GM23338 (cell line): ENCODE results near the gene ZNF440. TPM values are rescaled to one million over a fixed set of nuclear protein-coding genes. Genes with fewer than 3 reads are reported as not detected.
A peak's percentile ranks its signal among the peaks of the same experiment; 100 is the strongest.

Source experiments
- ATAC-seq: fragments of 200-7000 bp; cut with Tn5 transposase; 3 replicates; pipeline ENCODE4 v1.9.1; 2020
- DNase-seq: peaks from one replicate; pipeline ENCODE4 v3.0.0-alpha.2; 2015; ENCODE audit warnings: low spot score
- H2AFZ ChIP-seq: fragments of 200-600 bp; sonication (generic); 2 replicates; pipeline ENCODE4 v1.8.0; 2016; ENCODE audit warnings: antibody characterized with exemption, mild to moderate bottlenecking, moderate library complexity
- H3F3A ChIP-seq: fragments of 200-600 bp; sonication (generic); replicated peaks from 2 replicates; pipeline ENCODE4 v1.8.0; 2017; ENCODE audit warnings: antibody characterized with exemption, mixed run types, low read depth
- H3K27ac ChIP-seq: fragments of 200-600 bp; sonication (generic); 2 replicates; pipeline ENCODE4 v1.6.1; 2016; ENCODE audit warnings: low read depth
- H3K27me3 ChIP-seq: fragments of 200-600 bp; sonication (generic); 2 replicates; pipeline ENCODE4 v1.8.0; 2016; ENCODE audit warnings: mild to moderate bottlenecking, mixed run types, moderate library complexity; ENCODE audit not compliant: insufficient read depth
- H3K36me3 ChIP-seq: fragments of 200-600 bp; sonication (generic); 2 replicates; pipeline ENCODE4 v1.8.0; 2016; ENCODE audit warnings: mild to moderate bottlenecking; ENCODE audit not compliant: insufficient read depth
- H3K4me1 ChIP-seq: fragments of 200-600 bp; sonication (generic); 2 replicates; pipeline ENCODE4 v1.8.0; 2016; ENCODE audit warnings: mild to moderate bottlenecking, moderate library complexity; ENCODE audit not compliant: insufficient read depth
- H3K4me2 ChIP-seq: fragments of 200-600 bp; sonication (generic); 2 replicates; pipeline ENCODE4 v1.7.1; 2017; ENCODE audit warnings: mixed run types
- H3K4me3 ChIP-seq: fragments of 200-600 bp; sonication (generic); 2 replicates; pipeline ENCODE4 v1.6.1; 2016; ENCODE audit warnings: mixed run types
- H3K79me2 ChIP-seq: fragments of 200-600 bp; sonication (generic); replicated peaks from 2 replicates; pipeline ENCODE4 v1.8.0; 2017; ENCODE audit warnings: mild to moderate bottlenecking; ENCODE audit not compliant: insufficient read depth
- H3K9me2 ChIP-seq: fragments of 200-600 bp; sonication (generic); 2 replicates; pipeline ENCODE4 v1.8.0; 2017; ENCODE audit not compliant: insufficient read depth
- H4K20me1 ChIP-seq: fragments of 200-600 bp; sonication (generic); replicated peaks from 2 replicates; pipeline ENCODE4 v1.8.0; 2017; ENCODE audit warnings: mild to moderate bottlenecking; ENCODE audit not compliant: insufficient read depth
- H3K27ac Mint-ChIP-seq: 2 replicates; pipeline ENCODE4 v1.8.0; 2020; ENCODE audit warnings: inconsistent platforms, mild to moderate bottlenecking, moderate library complexity, mixed read lengths
- H3K27me3 Mint-ChIP-seq: 3 replicates; pipeline ENCODE4 v1.8.0; 2022; ENCODE audit warnings: low read depth, mild to moderate bottlenecking, moderate library complexity, mixed read lengths, inconsistent platforms; ENCODE audit not compliant: insufficient read depth, poor library complexity
- H3K36me3 Mint-ChIP-seq: 3 replicates; pipeline ENCODE4 v1.8.0; 2021; ENCODE audit warnings: low read depth, mild to moderate bottlenecking, inconsistent platforms, moderate library complexity, mixed read lengths
- H3K4me1 Mint-ChIP-seq: 3 replicates; pipeline ENCODE4 v1.8.0; 2020; ENCODE audit warnings: mild to moderate bottlenecking, inconsistent platforms, mixed read lengths
- H3K4me3 Mint-ChIP-seq: 3 replicates; pipeline ENCODE4 v1.8.0; 2021; ENCODE audit warnings: moderate library complexity, mild to moderate bottlenecking, inconsistent platforms, mixed read lengths
- H3K9me3 Mint-ChIP-seq: 3 replicates; pipeline ENCODE4 v1.8.0; 2020; ENCODE audit warnings: moderate library complexity, mild to moderate bottlenecking, inconsistent platforms, mixed read lengths
- CREB1 ChIP-seq: fragments of 250-450 bp; sonication (Bioruptor Pico); IDR thresholded peaks from 2 replicates; pipeline ENCODE4 v1.5.0; 2020; ENCODE audit warnings: low read depth, mild to moderate bottlenecking, moderate library complexity
- EZH2 ChIP-seq: fragments of 200-600 bp; sonication (generic); IDR thresholded peaks from one replicate; pipeline ENCODE4 v1.8.0; 2017; ENCODE audit warnings: antibody characterized with exemption, mild to moderate bottlenecking, low read depth; ENCODE audit not compliant: unreplicated experiment
- EZH2phosphoT487 ChIP-seq: fragments of 200-600 bp; sonication (generic); IDR thresholded peaks from one replicate; pipeline ENCODE4 v1.8.1; 2018; ENCODE audit warnings: antibody characterized with exemption; ENCODE audit not compliant: unreplicated experiment
- JUNB ChIP-seq: IDR thresholded peaks from one replicate; pipeline ENCODE4 v1.6.1; 2016; ENCODE audit warnings: antibody characterized with exemption; ENCODE audit not compliant: unreplicated experiment
- NANOG ChIP-seq: IDR thresholded peaks from 2 replicates; pipeline ENCODE4 v1.6.1; 2016; ENCODE audit warnings: antibody characterized with exemption, borderline replicate concordance
- POLR2AphosphoS5 ChIP-seq: IDR thresholded peaks from 2 replicates; pipeline ENCODE4 v1.6.1; 2016; ENCODE audit warnings: antibody characterized with exemption, low read depth
- STAT1 ChIP-seq: IDR thresholded peaks from one replicate; pipeline ENCODE4 v1.6.1; 2016; ENCODE audit warnings: antibody characterized with exemption; ENCODE audit not compliant: unreplicated experiment
- ZNF114 ChIP-seq: fragments of 250-450 bp; sonication (Bioruptor Pico); IDR thresholded peaks from 2 replicates; pipeline ENCODE4 v1.5.0; 2020; ENCODE audit warnings: mild to moderate bottlenecking, moderate library complexity
- ZNF331 ChIP-seq: fragments of 250-450 bp; sonication (Bioruptor Pico); IDR thresholded peaks from 2 replicates; pipeline ENCODE4 v1.5.0; 2020; ENCODE audit warnings: low read depth, mild to moderate bottlenecking, moderate library complexity
- polyA plus RNA-seq: library from polyadenylated mRNA; unstranded; fragments of >200 nt; fragmentation: Nextera tagmentation; extraction: Ambion mirVana; gene quantifications from 2 replicates; pipeline ENCODE4 v1.2.1, GENCODE V29; 2016
- total RNA-seq: library from RNA; depleted of rRNA; stranded (reverse); fragments of >200 nt; shearing (Covaris generic); gene quantifications from 2 replicates; pipeline ENCODE4 v1.2.3, GENCODE V29; 2014
- TF ChIP-seq, protein P1 (sequence below), 2 experiments: fragments of 200-600 bp in 1 of 2; sonication (generic) in 1 of 2; conservative IDR thresholded peaks; 2 replicates each; pipeline versions ENCODE4 v1.5.1 to v1.6.1; 2016 to 2017; ENCODE audit warnings: antibody characterized with exemption in 2 of 2, low read depth in 2 of 2, mild to moderate bottlenecking in 2 of 2, moderate library complexity in 1 of 2
- TF ChIP-seq, protein P2 (sequence below): fragments of 250-450 bp; sonication (Bioruptor Pico); IDR thresholded peaks from 2 replicates; pipeline ENCODE4 v1.5.0; 2020; ENCODE audit warnings: mild to moderate bottlenecking, moderate library complexity
- TF ChIP-seq, protein P3 (sequence below): IDR thresholded peaks from one replicate; pipeline ENCODE4 v1.6.1; 2018; ENCODE audit warnings: antibody characterized with exemption; ENCODE audit not compliant: unreplicated experiment
- TF ChIP-seq, protein P4 (sequence below): IDR thresholded peaks from 2 replicates; pipeline ENCODE4 v1.6.1; 2016; ENCODE audit warnings: antibody characterized with exemption

The ZNF440 gene
- total and polyA plus RNA-seq, 2 experiments from 2014 or later: 2.5 to 9.3 TPM

DNA sequence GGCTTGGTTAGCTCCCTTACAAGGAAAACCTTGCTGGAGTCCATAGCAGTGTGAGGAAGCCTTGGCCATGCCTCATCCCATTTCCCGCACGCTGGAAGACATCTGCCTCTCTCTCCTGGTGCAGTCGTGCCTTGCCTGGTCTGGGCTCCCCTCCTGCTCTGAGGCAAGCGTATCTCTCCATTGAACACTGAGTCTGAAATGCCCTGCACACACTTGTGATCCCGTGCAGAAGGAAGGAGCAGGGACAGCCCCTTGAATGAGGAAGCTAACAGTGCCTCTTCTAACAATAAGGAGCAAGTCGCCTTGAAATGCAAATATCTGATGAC, 407 bp upstream of the ZNF440 start:
- H3K9me2 ChIP-seq: no peaks in the 10 kb centered on the region
- no peak overlapping the region for H3K27ac Mint-ChIP-seq

More for the DNA sequence above, 407 bp upstream of the ZNF440 start:
- DNase-seq (no peak), ATAC-seq (no peak)
- Histone ChIP-seq H3K4me1 (peaks cover 4% of the 10 kb centered on the region; the same call in 1 of the 2 replicates), H3K79me2 (no peaks in the 10 kb centered on the region), H3K4me3 (peak overlapping the region; percentile 79), H3K4me2 (peak overlapping the region; percentile 85), H3K27me3 (peaks cover 42% of the 10 kb centered on the region), H3K36me3 (no peaks in the 10 kb centered on the region), H2AFZ (no peak overlapping the region), H3F3A (no peaks in the 10 kb centered on the region), H4K20me1 (peaks cover 9% of the 10 kb centered on the region), H3K27ac (no peak overlapping the region)
- Mint-ChIP-seq H3K27me3 (peaks cover 7% of the 10 kb centered on the region), H3K36me3 (peaks cover 24% of the 10 kb centered on the region), H3K4me3 (no peak overlapping the region), H3K4me1 (no peaks in the 10 kb centered on the region), H3K9me3 (peaks cover 88% of the 10 kb centered on the region)
- TF ChIP-seq, protein P1, sequence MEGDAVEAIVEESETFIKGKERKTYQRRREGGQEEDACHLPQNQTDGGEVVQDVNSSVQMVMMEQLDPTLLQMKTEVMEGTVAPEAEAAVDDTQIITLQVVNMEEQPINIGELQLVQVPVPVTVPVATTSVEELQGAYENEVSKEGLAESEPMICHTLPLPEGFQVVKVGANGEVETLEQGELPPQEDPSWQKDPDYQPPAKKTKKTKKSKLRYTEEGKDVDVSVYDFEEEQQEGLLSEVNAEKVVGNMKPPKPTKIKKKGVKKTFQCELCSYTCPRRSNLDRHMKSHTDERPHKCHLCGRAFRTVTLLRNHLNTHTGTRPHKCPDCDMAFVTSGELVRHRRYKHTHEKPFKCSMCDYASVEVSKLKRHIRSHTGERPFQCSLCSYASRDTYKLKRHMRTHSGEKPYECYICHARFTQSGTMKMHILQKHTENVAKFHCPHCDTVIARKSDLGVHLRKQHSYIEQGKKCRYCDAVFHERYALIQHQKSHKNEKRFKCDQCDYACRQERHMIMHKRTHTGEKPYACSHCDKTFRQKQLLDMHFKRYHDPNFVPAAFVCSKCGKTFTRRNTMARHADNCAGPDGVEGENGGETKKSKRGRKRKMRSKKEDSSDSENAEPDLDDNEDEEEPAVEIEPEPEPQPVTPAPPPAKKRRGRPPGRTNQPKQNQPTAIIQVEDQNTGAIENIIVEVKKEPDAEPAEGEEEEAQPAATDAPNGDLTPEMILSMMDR (conservative IDR thresholded peaks at IDR 0.05; ENCODE audit: low read depth in 2 of 2): no peak
- TF ChIP-seq, protein P2, sequence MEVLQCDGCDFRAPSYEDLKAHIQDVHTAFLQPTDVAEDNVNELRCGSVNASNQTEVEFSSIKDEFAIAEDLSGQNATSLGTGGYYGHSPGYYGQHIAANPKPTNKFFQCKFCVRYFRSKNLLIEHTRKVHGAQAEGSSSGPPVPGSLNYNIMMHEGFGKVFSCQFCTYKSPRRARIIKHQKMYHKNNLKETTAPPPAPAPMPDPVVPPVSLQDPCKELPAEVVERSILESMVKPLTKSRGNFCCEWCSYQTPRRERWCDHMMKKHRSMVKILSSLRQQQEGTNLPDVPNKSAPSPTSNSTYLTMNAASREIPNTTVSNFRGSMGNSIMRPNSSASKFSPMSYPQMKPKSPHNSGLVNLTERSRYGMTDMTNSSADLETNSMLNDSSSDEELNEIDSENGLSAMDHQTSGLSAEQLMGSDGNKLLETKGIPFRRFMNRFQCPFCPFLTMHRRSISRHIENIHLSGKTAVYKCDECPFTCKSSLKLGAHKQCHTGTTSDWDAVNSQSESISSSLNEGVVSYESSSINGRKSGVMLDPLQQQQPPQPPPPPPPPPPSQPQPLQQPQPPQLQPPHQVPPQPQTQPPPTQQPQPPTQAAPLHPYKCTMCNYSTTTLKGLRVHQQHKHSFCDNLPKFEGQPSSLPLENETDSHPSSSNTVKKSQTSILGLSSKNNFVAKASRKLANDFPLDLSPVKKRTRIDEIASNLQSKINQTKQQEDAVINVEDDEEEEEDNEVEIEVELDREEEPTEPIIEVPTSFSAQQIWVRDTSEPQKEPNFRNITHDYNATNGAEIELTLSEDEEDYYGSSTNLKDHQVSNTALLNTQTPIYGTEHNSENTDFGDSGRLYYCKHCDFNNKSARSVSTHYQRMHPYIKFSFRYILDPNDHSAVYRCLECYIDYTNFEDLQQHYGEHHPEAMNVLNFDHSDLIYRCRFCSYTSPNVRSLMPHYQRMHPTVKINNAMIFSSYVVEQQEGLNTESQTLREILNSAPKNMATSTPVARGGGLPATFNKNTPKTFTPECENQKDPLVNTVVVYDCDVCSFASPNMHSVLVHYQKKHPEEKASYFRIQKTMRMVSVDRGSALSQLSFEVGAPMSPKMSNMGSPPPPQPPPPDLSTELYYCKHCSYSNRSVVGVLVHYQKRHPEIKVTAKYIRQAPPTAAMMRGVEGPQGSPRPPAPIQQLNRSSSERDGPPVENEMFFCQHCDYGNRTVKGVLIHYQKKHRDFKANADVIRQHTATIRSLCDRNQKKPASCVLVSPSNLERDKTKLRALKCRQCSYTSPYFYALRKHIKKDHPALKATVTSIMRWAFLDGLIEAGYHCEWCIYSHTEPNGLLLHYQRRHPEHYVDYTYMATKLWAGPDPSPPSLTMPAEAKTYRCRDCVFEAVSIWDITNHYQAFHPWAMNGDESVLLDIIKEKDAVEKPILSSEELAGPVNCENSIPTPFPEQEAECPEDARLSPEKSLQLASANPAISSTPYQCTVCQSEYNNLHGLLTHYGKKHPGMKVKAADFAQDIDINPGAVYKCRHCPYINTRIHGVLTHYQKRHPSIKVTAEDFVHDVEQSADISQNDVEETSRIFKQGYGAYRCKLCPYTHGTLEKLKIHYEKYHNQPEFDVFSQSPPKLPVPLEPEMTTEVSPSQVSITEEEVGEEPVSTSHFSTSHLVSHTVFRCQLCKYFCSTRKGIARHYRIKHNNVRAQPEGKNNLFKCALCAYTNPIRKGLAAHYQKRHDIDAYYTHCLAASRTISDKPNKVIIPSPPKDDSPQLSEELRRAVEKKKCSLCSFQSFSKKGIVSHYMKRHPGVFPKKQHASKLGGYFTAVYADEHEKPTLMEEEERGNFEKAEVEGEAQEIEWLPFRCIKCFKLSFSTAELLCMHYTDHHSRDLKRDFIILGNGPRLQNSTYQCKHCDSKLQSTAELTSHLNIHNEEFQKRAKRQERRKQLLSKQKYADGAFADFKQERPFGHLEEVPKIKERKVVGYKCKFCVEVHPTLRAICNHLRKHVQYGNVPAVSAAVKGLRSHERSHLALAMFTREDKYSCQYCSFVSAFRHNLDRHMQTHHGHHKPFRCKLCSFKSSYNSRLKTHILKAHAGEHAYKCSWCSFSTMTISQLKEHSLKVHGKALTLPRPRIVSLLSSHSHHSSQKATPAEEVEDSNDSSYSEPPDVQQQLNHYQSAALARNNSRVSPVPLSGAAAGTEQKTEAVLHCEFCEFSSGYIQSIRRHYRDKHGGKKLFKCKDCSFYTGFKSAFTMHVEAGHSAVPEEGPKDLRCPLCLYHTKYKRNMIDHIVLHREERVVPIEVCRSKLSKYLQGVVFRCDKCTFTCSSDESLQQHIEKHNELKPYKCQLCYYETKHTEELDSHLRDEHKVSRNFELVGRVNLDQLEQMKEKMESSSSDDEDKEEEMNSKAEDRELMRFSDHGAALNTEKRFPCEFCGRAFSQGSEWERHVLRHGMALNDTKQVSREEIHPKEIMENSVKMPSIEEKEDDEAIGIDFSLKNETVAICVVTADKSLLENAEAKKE (CRISPR knock-in tag): no peak
- no peak for TF ChIP-seq ZNF114 (CRISPR knock-in tag)
- TF ChIP-seq EZH2: no peak
- no peak for TF ChIP-seq ZNF331 (CRISPR knock-in tag)
- TF ChIP-seq, protein P3, sequence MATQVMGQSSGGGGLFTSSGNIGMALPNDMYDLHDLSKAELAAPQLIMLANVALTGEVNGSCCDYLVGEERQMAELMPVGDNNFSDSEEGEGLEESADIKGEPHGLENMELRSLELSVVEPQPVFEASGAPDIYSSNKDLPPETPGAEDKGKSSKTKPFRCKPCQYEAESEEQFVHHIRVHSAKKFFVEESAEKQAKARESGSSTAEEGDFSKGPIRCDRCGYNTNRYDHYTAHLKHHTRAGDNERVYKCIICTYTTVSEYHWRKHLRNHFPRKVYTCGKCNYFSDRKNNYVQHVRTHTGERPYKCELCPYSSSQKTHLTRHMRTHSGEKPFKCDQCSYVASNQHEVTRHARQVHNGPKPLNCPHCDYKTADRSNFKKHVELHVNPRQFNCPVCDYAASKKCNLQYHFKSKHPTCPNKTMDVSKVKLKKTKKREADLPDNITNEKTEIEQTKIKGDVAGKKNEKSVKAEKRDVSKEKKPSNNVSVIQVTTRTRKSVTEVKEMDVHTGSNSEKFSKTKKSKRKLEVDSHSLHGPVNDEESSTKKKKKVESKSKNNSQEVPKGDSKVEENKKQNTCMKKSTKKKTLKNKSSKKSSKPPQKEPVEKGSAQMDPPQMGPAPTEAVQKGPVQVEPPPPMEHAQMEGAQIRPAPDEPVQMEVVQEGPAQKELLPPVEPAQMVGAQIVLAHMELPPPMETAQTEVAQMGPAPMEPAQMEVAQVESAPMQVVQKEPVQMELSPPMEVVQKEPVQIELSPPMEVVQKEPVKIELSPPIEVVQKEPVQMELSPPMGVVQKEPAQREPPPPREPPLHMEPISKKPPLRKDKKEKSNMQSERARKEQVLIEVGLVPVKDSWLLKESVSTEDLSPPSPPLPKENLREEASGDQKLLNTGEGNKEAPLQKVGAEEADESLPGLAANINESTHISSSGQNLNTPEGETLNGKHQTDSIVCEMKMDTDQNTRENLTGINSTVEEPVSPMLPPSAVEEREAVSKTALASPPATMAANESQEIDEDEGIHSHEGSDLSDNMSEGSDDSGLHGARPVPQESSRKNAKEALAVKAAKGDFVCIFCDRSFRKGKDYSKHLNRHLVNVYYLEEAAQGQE: no peak
- no peak for TF ChIP-seq CREB1 (CRISPR knock-in tag)
- TF ChIP-seq, protein P4, sequence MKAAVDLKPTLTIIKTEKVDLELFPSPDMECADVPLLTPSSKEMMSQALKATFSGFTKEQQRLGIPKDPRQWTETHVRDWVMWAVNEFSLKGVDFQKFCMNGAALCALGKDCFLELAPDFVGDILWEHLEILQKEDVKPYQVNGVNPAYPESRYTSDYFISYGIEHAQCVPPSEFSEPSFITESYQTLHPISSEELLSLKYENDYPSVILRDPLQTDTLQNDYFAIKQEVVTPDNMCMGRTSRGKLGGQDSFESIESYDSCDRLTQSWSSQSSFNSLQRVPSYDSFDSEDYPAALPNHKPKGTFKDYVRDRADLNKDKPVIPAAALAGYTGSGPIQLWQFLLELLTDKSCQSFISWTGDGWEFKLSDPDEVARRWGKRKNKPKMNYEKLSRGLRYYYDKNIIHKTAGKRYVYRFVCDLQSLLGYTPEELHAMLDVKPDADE: no peak
- TF ChIP-seq JUNB: no peak
- no peak for TF ChIP-seq STAT1
- no peak for TF ChIP-seq EZH2phosphoT487
- TF ChIP-seq NANOG: no peak
- TF ChIP-seq POLR2AphosphoS5: no peak
